Stimulated activated CD4-positive, alpha-beta T cell treated with anti-CD3 and anti-CD28 coated beads, Interleukin-15, amount 100 ng/mL, for 1 hour (primary cell): ENCODE measurements around the gene STXBP2.

Experiments used
- DNase-seq, 2 donors: peaks; one replicate each; pipeline ENCODE4 v3.0.0-alpha.2; 2020; ENCODE audit warnings: low read depth in 1 of 2, low spot score in 1 of 2

The STXBP2 gene

DNA sequence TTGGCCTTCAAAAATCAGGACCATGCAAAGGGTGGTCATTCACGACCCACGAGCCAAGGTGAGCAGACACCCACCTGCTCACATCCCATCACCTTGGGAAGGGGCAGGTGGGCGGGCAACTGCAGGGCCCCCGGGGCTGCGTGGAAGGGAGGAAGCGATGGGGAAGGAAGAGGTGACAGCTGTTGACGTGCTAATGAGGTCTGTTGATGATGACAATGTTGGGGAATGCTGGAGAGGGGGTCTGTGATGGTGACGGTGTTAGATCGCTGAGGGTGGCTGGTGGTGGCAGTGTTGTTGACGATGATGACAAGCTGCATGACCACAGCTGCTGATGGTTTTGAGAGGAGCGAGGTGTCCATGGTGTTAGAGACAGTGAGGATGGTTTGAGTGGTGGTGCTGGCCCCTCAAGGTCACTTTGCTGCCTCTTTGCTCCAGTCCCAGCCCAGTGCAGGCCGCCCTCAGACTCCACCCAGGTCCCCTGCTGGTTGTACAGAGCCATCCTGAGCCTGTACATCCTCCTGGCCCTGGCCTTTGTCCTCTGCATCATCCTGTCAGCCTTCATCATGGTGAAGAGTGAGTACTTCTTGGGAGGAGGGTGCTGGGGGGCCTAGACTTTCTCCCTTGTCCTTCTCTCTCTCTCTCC lies 40.9 kb downstream of the STXBP2 start:
- no peak for DNase-seq

DNA sequence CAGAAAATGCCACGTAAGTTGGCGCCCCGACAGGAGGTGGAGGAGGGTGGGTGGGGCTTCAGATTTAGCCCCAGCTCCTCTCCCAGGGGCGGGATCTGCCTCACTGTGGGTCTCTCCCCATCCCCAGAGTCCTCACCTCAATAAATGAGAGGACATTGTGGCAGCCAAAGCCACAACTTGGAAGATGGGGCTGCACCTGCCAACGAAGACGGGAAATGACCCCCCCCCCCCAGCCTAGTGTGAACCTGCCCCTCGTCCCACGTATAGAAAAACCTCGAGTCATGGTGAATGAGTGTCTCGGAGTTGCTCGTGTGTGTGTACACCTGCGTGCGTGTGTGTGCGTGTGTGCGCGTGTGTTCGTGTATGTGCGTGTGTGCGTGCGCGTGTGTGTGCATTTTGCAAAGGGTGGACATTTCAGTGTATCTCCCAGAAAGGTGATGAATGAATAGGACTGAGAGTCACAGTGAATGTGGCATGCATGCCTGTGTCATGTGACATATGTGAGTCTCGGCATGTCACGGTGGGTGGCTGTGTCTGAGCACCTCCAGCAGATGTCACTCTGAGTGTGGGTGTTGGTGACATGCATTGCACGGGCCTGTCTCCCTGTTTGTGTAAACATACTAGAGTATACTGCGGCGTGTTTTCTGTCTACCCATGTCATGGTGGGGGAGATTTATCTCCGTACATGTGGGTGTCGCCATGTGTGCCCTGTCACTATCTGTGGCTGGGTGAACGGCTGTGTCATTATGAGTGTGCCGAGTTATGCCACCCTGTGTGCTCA lies 42.3 kb downstream of the STXBP2 start:
- peak; percentile 44 to 48 for DNase-seq

DNA sequence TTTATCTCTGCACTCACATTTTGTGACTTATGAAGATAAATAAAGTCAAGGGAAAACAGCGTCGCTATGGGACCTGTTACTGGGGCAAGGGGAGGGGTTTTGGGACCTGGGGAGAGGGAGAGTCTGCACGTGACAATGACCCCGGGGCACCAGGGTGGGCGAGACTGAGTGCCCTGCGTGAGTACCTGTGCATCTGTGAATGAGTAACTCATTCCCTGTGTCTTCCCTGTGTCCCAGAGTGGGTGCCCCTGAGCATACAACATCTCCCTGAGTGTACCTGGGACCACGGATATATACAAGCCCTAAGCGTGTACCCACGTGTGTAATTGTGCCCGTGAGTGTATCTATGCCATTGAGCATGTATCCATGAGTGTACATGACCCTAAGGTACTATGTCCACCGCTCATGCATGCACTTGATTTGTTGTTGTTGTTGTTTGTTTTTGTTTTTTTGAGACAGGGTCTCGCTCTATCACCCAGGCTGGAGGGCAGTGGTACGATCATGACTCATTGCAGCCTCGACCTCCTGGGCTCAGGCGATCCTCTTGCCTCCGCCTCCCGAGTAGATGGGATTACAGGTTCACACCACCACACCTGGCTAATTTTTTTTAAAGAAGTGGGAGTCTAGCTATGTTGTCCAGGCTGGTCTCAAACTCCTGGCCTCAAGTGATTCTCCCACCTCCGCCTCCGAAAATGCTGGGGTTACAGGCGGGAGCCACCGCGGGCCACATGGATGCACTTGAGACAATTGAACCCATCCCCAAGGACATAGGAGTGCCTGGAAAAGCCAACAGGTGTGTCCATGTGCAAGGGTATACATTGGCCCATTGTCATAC lies 43.1 kb downstream of the STXBP2 start:
- DNase-seq: no peak

DNA sequence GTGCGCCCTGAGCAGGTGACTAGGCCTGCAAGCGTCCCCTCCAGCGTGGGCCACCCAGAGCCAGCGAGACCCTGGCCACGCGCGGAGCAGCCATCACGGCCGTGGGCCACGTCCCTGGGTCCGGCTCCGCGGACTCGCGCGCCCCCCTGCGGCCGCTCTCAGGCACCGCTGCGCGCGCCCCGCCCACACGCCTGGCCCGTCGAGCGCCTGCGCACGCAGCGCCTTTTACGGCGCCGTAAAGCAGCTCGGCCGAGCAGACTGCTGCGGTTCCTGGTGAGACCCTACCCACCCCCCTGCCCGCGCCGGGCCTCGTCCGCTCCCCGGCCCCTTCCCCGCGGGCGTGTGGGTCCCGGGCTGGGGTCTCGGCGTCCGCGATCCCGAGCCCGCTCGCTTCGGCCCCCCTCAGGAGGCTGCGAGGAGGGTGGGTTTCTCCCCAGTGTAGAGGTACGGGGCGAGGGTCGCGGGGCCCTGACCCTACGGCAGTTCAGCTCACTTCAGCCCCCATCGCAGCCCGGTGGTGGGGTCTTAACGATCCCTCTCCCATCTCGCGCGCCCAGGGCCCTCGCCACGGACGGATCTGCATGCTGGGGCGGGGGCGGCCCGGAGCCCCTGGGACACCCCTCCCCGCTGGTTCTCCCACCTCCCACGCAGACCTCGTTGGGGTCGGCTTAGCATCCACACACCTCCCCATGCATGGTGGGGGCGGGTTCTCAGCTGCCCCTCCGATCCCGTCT lies 43.9 kb downstream of the STXBP2 start, which contains the start of gene TRAPPC5:
Gene TRAPPC5 (plus strand): TSS at position 228 of the 734 bp plus-strand sequence. CDS start 1,421 bp downstream, outside the sequence.
- DNase-seq: peak; percentile 81 to 84

DNA sequence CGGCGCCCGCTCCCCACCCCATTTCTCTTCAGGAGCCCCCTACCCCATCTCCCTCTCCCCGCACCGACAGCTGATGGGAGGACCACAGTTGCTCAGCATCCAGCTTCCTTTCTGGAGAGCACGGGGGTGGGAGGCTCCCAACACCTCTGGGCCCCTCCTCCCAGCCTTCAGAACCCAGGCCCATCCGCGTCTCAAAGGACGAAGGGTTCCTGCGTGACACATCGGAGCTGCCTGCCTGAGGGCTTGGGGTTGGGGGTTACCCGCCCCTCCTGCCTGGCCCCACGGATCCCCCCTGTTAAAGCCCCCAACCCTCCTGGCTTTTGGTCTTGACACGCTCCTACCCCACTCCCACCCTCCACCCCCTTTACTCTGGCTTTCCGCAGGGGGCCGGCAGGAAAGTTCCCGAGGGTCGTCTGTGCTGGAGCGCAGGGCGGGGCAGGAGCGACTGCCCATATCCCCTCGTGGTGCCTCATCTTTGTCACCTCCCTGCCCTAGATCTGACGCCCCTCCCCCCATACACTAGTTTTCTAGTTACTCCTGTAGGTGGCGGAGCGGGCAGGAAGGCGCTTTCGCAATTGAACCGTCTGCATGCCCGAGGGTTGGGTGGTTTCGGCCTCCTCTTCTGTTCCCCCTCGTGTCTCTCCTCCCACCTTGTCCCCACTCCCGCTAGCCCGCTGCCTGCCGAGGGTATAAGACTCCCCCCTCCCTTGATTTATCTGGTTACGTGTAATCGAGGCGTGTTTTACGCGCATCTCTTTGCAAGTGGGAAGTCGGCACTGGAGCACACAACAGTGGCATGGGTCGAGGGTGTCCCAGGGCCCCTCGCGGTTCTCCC lies 44.6 kb downstream of the STXBP2 start:
- DNase-seq: peak; percentile 58 to 62

DNA sequence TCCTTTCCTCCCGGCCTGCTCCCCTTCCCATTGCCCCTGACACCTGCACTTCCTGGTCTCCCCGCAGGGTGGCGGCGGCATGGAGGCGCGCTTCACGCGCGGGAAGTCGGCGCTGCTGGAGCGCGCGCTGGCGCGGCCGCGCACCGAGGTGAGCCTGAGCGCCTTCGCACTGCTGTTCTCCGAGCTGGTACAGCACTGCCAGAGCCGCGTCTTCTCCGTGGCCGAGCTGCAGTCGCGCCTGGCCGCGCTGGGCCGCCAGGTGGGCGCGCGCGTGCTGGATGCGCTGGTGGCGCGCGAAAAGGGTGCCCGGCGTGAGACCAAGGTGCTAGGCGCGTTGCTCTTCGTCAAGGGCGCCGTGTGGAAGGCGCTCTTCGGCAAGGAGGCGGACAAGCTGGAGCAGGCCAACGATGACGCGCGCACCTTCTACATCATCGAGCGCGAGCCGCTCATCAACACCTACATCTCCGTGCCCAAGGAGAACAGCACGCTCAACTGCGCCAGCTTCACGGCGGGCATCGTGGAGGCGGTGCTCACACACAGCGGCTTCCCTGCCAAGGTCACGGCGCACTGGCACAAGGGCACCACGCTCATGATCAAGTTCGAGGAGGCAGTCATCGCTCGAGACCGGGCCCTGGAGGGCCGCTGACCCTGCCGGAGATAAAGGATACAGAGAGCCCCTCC lies 45.4 kb downstream of the STXBP2 start:
- DNase-seq: no peak

DNA sequence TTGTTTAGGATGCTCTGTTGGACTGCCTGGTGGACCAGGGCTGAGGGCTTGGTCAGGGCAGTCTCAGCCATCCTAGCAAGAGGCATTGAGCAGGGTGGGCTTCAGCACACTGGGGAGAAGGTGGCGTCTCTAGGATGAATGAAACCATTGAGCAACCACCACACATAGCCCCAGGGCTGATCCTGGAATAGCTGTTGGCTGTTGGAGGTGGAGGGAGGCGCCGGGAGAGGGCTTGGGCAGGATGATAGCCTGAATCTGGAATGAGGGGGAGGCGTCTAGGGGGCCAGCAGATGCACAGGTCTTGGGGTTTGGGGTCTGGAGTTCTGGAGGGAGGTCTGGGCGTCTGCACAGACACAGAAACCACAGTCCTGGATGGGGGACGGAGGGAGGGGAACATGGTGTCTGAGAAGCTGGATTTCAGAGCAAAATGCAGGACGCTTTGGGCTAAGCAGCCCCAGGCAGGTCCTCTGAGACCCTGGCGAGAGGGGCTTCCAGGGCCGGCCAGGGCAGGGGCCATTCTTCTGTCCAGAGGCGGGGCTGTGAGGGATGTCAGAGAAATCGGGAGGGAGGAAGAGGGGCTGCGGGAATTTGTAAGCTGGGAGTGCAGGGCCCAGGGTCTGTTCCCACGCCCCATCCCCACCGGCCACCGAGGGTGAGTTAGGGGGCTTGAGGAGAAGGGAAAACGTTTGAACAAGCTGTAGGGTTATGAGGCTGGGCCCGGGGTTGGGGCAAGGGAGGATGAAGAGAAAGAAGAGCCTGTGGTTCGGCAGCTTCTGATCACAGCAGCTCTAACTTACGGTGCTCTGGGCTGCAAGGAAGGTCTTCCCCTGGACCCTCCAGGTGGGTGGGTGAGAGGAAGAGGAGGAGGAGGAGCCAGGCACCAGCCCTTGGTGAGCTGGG lies 48.9 kb downstream of the STXBP2 start:
- DNase-seq: no peak

DNA sequence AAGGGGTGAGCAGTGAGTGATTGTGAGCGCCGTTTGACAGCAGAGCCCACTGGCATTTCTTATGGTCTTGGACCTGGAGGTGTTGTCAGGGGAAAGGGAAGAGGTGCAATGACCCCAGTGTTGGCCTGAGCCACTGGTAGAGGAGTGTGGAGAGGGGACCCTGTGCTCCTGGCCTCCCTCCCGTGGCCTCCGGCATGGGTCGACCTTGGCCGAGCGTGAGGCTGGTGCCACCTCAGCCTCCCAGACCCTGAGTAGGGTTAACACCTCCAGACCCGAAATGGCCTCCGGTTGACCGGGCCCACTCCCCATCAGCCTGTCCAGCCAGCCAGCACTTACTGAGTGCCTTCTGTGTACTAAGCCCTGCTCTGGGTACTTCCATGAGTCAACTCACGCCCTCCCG lies 50.3 kb downstream of the STXBP2 start:
- DNase-seq: no peak

DNA sequence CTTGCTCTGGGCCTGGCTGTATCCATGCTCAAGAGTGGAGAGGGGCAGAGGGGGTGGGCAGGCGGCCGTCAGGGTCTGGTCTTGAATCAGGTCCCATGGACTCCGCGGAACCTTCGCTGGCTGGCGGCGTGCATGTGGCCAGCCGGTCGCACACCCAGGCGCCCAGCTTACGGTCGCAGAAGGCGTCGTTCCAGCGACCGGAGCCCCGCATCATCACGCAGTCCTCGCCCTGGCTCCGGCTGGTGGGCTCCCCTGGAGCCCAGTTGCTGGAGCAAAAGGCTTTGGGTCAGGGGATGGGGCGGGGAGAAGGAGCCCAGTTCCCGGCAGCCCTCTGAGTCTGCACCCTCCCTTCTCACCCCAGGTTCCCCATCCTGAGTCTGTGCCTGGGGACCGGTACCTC lies 52.3 kb downstream of the STXBP2 start:
- DNase-seq: no peak

DNA sequence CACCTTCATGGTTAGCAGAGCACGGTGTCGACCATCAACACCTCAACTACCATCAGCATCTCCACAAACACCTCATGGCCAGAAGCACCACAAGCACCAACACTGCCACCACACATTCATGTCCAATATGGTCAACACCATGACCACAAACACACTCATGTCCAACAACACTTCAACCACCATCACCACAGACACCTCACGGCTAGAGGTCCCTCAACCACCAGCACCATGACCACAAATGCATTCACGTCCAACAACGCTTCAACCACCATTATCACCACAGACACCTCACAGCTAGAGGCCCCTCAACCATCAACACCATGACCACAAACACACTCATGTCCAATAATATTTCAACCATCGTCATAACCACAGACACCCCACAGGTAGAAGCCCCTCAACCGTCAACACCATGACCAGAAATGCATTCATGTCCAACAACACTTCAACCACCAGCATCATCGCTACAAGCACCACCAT lies 53.9 kb downstream of the STXBP2 start:
- DNase-seq: no peak

DNA sequence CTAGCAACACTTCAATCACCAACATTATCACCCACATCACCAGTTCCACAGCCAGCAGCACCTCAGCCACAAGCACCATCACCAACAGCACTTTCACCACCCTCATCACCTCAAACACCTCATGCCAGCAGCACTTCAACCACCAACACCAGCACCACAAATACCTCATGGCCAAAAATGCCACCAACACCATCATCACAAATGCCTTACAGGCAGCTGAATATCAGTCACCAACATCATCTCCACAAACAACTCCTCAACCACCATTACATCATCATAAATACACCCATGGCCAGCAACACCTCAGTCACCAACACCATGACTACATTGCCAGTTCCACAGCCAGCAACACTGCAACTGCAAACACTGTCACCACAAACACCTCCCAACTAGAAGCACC lies 54.6 kb downstream of the STXBP2 start:
- DNase-seq: no peak

DNA sequence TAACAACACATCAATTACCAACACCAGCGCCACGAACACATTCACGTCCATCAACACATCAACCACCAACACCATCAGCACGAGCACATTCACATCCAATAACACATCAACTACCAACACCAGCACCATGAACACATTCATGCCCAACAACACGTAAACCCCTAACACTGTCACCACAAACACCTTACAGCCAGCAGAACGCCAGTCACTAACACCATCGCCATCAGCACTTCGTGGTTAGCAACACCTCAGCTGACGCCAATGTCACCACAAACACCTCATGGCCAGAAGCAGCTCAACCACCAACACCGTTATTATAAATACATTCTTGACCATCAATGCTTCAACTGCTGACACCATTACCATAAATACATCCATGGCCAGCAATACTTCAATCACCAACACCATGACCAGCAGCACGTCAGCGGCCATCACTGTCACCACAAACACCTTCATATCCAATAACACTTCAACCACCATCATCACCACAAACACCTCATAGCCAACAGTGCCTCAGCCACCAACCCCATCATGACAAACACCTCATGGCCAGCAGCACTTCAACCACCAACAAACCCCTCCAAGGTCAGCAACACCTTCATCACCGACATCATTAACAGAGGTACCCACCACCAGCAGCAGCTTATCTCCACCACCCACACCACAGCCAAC lies 55.6 kb downstream of the STXBP2 start:
- DNase-seq: no peak

DNA sequence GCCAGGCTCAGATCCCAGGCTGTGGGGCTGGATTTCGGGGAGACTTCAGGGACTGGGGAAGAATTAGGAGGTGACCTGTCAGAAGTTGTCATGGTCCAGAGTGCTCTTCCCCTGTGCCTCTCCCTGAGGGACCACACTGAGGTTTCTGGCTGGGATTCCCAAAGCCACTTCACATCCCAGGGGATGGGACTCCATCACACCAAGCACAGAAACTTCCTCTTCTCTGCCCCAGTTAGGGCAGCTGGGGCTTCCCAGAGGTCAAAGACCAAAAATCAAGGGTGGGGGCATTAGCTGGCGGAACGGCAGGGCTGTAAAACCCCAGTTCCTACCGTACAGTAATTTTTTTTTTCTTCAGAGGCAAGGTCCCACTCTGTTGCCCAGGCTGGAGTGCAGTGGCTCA lies 57.6 kb downstream of the STXBP2 start:
- DNase-seq: no peak
